HG03520 (cell line): Measurements from ENCODE around the gene EXTL1.

ENCODE experiments used
- ATAC-seq: cut with Tn5 transposase; IDR thresholded peaks from one replicate; pipeline ENCODE4 v1.9.1; 2021; ENCODE audit warnings: mild to moderate bottlenecking, moderate library complexity; ENCODE audit not compliant: unreplicated experiment

EXTL1 gene

DNA sequence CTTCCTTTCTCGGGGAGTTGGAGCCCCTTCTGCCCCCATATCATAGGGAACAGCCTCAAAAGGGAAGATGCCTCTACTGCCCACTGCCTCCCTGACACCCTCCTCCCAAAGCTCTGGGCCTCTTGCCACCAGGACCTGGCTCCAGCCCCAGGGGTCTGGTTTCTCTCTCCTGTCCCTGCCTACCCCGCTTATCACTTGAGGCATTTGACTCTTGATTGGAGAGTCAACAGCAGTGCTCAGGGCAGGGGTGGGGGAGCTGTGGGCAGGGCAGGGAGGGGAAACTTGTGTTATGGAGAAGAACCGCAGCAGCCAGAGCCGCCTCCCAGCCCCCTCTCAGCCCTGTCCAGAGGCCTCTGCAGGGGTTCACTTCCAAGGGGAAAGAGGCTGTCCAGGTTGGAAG, 45.3 kb downstream of the EXTL1 start:
- ATAC-seq: no peak

DNA sequence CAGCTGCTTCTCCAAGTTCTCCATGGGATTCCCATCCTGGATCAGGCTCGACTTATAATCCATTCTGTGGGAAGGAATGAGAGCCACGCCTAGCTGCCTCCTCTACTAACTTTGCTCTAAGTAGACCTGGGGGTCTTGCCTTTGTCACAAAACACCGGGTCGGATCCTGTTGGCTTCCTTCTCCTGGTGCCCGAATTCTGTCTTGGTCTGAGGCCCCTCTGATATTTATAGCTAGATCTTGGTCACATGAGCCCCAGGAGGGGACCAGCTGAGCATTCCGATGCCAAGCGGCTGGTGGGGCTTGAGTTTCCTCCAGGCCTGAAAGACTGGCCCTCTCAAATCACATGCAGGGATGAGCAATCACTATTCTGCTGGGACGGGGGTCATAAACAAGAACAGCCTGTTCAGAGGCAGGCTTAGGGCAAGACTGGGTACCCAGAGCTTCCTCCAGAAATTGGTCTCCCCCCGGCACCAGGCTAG, 45.9 kb downstream of the EXTL1 start, which contains the start of gene TRIM63:
TRIM63 (minus strand) TSS at position 199 of the 480 bp plus-strand sequence; CDS start at position 63, 136 bp downstream.
- no peak for ATAC-seq

DNA sequence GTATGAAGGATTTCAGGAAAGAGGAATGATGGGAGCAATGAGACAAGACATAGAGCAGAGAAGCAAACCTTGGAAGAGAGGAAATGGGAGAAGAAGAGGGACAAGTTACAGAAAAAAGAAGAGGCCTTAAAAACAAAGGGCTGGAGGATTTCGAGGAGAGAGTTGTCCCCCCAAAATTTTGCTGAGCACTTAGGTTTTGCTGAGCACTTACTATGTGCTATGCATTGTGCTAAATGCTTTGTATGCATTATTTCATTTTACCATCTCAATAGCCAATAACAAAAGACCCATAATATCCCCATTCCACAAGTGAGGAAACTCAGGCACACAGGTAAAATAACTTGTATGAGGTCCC, 48.3 kb downstream of the EXTL1 start:
- ATAC-seq: no peak

DNA sequence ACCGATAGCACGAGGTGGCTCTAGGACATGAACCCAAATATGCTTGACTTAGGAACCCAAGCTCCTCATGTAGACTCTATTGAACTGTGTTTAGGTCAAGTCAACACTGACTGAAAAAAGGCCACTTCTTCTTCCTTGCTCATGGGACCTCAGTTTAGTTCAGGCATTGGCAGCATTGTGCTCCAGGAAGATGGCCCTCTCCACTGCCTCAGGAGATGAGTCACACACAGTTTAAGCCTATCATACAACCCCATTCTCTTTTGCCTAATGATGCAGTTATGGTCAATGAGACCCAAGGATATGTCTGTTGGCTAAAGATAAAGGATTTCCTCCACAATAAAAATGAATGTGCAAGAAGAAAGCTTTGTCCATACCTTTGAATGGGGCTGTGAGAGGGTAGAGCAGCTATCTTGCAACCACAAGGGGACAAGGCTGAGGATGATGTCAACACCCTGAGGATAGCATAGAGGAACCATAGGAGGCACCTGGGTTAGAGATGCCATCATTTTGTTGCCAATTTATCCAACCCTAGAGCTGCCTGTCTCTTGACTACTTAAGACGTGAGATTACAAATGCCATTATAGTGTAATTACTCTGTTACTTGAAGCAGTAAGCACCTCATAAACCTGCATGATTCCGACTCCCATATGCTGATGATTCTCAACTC, 48.9 kb downstream of the EXTL1 start:
- ATAC-seq: no peak

DNA sequence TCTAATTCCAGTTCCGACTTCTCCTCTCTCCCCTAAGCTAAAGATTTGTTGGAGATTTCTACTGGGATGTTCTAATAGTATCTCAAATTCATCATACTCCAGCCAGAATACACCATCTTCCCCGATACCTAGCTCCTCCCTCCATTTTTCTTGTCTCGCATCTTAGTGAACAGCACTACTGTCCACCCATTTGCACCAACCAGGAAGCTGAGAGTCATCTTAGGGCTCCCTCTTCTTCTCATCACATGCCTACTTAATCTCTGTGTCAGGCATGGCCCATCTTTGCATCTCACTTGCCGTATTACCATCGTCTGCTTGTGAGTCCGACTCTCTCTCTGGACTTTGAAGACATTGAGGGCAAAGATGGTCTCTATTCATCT, 49.4 kb downstream of the EXTL1 start:
- no peak for ATAC-seq

DNA sequence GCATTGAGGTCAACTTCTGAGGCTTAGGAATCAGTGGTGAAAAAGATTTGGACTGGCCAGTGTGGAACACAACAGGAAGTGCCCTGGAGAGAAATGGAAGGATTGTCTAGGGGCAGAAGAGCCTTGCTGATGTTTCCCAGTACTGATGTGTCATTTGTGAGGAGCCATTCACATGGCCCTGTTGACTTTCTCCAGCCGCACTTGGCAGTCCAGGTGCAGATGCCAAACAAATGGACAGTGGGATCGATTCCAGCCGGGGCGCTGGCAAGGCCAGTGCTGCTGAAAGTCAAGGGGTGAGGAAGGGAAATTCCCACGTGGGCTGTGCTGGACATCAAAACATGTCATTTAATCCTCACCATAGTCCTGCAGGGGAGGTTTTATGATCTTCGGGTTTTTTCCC, 50.7 kb downstream of the EXTL1 start:
- ATAC-seq: no peak

DNA sequence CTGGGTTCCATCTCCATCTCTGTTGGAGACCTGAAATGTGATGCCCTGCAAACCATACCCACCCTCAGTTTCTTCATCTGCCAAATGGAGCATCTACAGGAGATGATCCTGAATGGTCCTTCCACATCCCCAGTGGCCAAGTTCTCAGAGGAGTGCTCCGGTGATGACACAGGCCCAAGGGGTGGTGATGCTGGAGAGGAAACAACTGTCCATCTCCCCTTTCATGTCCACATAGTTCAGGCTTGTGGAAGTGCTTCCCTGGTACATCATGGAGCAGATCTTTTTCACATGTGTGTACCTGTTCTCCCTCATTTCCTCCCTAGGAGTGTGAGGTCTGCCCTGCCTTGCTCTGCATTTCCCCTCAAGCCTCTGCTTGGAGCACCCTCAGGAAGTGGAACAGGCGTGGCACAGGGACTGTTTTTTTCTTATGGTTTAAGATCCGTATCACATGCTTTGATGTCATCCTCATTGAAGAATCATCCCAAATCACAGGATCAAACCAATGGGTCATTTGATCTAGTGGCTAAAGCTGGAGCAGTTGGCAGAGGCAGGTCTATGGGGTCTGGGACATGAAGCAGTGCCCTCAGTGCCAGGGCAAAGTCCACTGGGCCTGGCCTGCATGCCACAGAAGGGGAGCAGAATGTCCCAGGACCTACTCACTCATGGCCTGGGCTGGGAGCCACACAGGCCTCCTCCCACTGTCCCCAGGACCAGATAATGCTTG, 54.0 kb downstream of the EXTL1 start:
- no peak for ATAC-seq

DNA sequence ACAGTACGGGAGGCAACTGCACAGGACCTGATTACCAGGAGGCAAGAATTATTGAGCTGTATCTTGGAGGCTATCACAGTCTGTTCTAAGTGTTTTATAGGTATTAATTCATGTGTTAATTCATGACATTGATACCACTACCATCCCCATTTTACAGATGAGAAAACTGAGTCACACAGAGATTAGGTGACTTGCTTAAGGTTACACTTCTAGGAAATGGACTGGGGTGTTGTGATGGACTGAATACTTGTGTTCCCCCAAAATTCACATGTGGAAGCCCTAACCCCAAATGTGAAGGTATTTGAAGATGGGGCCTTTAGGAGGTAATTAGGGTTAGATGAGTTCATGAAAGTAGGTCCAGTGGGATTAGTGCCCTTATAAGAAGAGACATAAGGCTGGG, 55.9 kb downstream of the EXTL1 start:
- ATAC-seq: no peak

DNA sequence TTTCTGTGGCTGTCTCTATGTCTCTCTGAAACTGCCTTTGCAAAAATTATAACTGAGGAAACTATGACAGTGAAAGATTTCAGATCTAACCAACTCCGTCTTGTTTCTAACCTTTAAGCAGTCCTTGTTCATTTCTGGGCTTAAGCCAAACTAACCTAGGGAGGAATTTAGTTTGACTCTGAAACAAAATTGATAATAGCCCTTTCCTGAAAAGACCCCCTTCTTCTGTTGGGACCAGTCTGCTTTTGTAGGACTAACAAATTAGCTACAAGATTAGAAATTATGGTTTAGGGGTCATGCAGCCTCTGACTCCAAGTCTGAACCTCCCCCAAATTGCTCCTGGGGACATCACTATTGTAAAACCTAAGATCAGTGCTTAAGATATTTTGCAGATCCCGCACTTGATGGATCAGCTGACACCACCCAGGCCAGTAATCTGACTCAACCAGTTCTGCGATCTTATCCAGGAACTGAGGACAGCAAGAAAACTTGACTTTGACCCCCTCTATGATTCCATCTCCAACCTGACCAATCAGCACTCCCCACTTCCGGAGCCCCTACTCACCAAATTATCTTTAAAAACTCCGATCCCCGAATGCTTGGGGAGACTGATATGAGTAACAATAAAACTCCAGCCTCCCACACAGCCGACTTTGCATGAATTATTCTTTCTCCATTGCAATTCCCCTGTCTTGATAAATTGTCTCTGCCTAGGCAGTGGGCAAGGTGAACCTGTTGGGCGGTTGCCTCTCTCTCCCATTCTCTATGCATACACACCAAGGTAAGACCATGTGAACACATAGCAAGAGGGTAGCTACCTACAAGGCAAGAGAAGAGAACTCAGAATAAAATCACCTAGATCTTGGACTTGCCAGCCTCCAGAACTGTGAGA, 57.0 kb downstream of the EXTL1 start:
- no peak for ATAC-seq

DNA sequence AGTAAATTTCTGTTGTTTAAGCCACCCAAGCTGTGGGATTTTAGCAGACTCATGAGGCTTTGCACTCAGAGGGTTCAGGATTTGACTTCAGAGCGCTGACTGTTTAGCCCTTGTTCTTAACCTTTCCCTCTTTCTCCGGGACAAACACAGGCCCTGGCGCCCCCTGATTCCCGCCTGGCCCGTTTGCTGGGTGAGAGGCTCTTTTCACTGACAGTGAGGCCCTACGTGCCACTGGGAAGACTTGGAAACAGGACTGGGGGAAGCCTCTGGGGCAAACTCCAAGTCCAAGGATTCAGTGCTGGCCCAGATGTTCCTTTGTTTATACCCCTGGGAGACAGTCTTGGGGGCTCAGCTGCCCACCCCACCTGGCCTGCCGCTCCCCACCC, 57.6 kb downstream of the EXTL1 start:
- ATAC-seq: no peak

DNA sequence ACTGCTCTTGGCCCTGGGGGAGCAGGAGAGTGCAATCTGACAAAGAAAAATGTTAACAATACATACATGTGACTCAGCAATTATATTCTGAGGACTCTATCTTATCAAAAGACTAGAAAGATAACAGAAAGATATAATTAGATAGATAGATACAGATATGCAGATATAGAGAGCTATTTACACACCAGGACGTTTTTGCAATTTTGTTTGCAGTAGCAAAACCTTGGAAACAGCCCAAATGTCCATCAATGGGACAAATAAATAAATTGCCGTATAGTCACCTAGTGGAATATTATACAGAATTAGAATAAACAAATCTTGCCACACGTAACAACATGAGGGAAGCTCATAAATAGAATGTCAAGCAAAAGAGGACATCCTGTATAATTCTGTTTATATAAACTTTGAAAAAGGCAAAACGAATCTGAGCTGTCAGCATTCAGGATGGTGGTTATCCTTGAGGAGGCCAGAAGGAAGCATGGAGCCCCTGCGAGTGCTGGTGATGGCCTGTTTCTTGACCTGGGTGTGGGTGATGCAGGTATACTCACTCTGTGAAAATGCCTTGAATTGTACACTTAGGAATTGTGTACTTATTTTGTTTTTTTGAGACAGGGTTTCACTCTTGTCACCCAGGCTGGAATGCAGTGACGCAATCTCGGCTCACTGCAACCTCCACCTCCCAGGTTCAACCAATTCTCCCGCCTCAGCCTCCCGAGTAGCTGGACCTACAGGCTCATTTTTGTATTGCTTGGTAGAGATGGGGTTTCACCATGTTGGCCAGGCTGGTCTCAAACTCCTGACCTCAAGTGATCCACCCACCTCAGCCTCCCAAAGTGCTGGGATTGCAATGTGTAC, 58.6 kb downstream of the EXTL1 start:
- ATAC-seq: no peak

DNA sequence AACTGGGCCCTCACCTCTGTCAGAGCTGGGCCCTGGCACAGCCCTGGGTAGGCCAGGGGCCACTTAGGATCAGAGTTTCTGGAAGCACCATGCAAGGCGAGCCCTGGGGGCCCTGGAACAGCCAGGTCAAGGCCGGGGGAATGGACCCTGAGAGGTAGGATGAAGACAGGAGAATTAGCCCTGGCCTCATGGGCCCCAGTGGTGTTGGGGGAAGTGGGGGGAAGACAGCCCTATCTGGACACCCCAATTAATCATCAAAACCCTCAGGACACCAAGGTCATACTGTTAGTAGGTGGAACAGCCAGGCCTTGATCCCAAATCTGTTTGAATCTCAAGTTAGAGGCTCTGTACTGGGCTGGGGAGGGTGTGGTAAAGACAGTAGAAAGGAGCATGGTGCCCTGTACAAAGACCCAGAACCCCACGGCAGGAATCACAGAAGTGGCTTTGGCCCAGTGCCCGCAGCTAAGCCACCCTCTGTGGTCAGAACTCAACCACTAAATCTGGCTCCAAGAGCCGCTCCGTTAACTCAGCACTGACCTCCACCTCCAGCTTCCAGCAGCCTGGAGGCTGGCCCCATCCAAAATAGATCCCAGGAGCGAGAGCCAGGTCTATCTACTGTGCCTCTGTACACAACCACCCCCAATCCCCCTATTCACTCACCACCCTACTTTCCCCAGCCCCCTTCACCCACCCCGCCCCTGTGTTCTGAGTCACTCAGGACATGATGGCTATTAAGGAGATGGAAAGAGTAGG, 59.9 kb downstream of the EXTL1 start:
- ATAC-seq: no peak

DNA sequence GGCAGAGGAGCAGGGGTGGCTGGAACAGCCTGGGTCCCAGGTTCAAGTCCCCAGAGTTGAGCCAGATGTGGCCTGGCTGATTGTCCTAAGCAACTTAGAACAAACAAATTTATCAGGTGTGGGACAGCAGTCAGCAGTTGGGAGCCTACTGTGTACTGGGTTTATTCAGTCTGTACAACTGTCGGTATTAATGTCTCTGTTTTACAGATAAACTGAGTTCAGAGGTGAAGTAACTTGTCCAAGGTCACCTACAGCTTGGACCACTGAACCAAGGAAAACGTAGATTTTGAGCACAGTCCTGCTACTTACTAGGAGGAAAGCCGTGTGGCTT, 60.4 kb downstream of the EXTL1 start:
- ATAC-seq: no peak

DNA sequence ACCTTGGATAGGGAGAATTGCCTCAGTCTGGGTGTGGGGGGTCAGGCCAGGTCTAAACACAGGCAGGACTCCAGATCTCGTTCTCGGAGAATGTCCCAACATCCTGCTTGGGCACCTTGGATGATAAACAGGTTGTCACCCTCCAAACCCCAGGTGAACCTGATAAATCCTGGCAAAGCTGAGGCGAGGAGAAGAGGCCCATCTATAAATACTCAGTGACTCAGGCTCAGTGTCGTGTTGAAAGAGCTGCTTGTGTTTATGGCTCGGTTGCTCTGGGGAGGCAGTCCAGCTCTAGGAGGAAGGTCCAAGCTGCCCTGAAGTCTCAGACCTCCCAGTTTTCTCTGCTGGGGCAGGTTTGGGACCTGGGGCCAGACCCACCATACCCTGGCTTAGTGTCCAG, 61.6 kb downstream of the EXTL1 start:
- ATAC-seq: no peak

DNA sequence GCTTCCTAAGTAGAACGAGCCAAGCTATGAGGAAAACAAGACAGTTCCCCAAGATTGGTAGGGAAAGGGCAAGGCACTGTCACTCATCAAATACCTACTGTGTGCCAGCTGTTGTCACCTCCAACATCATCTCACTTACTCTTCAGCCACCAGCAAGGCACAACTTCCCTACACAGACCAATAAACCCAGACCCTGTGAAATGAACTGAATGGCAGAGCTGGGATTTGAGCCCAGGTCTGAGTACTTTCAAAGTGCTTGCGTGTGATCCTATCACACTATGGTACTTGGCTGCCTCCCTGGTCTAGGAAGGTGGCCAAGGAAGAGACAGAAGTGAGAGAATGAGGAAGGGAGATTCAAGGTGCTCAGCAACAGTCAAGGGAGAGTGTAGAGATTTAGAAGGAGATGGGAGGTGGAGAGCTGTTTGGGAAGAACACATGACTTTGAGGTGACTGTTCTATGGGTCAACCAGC, 62.6 kb downstream of the EXTL1 start:
- no peak for ATAC-seq

DNA sequence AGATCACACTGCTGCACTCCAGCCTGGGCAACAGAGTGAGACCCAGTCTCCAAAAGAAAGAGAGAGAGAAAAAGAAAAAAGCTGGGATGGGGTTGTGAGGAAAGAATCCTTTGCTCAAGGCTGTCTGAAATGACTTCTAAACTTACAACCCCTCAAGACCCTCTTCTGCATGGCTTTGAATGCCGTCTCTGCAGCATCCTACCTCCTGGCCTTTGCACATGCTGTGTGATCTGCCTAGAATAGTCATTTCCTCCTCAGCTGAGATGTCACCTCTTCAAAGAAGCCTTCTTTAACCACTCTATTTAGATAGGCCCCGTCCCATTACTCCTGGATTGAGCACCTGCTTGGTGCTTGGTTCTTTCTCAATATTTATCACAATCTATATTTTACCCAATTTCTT, 63.3 kb downstream of the EXTL1 start:
- no peak for ATAC-seq
